Prostate gland (tissue), 2 donors: Measurements from ENCODE around the gene DCTD. TPM values are rescaled to one million over a fixed set of nuclear protein-coding genes. Genes with fewer than 3 reads are reported as not detected.
"Not testable (repeated sequence)": the region's sequence is repeated elsewhere in the genome, so short reads cannot be mapped to it uniquely, and the experiment has no call there.

ENCODE experiments used
- DNase-seq: peaks from one replicate; pipeline ENCODE4 v3.0.0-alpha.2; 2019; ENCODE audit warnings: low spot score
- H3K27ac ChIP-seq, 2 donors: fragments of 200-600 bp; sonication (generic); 2 replicates each; pipeline ENCODE4 v1.5.1; 2017 to 2019
- H3K27me3 ChIP-seq: fragments of 200-600 bp; sonication (generic); replicated peaks from 2 replicates; pipeline ENCODE4 v1.5.1; 2019; ENCODE audit not compliant: insufficient read depth
- H3K36me3 ChIP-seq, 2 donors: fragments of 200-600 bp; sonication (generic); 1 replicate in 1 of 2; 2 replicates in 1 of 2; pipeline versions ENCODE4 v1.5.1 to v1.8.1; 2017 to 2019
- H3K4me1 ChIP-seq: fragments of 200-600 bp; sonication (generic); replicated peaks from 2 replicates; pipeline ENCODE4 v1.5.1; 2019
- H3K4me3 ChIP-seq, 2 donors: fragments of 200-600 bp; sonication (generic); 2 replicates each; pipeline ENCODE4 v1.5.1; 2017 to 2019
- H3K9me3 ChIP-seq: fragments of 200-600 bp; sonication (generic); 2 replicates; pipeline ENCODE4 v1.5.1; 2017
- CTCF ChIP-seq, 4 experiments: fragments of 200-600 bp in 2 of 4; fragments of 450-650 bp in 2 of 4; sonication (generic) in 2 of 4; IDR thresholded peaks; 1 replicate in 3 of 4; 2 replicates in 1 of 4; pipeline ENCODE4 v1.5.1; 2016 to 2019; ENCODE audit warnings: antibody characterized with exemption in 4 of 4, mild to moderate bottlenecking in 2 of 4, moderate library complexity in 2 of 4
- POLR2A ChIP-seq: fragments of 450-650 bp; IDR thresholded peaks from one replicate; pipeline ENCODE4 v1.6.1; 2016; ENCODE audit warnings: antibody characterized with exemption, mild to moderate bottlenecking
- POLR2AphosphoS5 ChIP-seq: sonication (generic); formaldehyde crosslinking; IDR thresholded peaks from one replicate; pipeline ENCODE4 v1.6.1; 2017; ENCODE audit warnings: antibody characterized with exemption
- WGBS: methylation state at CpG from one replicate; pipeline ENCODE4 v1.1.5; 2018; 5-methylcytosine and 5-hydroxymethylcytosine counted together
- intact Hi-C: fragments of 100-400 bp; cut with DNase I; formaldehyde crosslinking; loops from one replicate; pipeline ENCODE4 v1.14.2; 2022
- total RNA-seq, 2 donors: library from RNA; depleted of rRNA; stranded (reverse); fragments of >200 nt; gene quantifications; one replicate each; pipeline ENCODE4 v1.1.0, GENCODE V29; 2016

DCTD gene
- total RNA-seq, 2 donors from 2014 or later, result 62.3 to 69.5 TPM

GRCh38 chr4:182904211-182904761, 12.9 kb downstream of the DCTD start:
- H3K36me3 ChIP-seq, result peaks cover 0 to 6% of the 10 kb centered on the region in 2 donors

DNA sequence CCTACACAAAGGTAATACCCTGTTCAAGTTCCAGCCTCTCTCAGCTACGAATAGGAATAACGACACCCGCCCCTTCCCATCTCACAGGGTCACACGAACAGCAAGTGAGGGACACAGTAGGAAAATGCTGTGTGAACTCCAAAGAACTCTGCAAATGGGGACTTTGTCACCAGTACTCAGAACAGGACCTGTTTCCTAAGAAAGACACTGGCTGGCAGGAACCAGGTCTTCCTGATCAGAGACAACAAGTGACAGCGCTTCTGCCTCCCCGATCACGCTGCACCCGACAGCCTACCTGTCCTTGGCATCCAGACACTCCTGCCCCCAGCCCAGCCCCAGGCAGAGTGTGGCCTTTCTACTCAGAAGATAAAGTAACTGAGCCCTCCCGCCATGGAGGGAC, 14.2 kb downstream of the DCTD start:
- H3K27ac ChIP-seq, result no peak overlapping the region
- intact Hi-C loops, result no loop called here
- H3K4me3 ChIP-seq, result no peak overlapping the region
- WGBS, result 86% methylated on average over 9 of the region's 9 CpGs
- no peaks in the 10 kb centered on the region for H3K27me3 ChIP-seq
- DNase-seq, result no peak
- no peak for TF ChIP-seq POLR2AphosphoS5
- TF ChIP-seq CTCF (IDR thresholded peaks at IDR 0.05), result no peak
- TF ChIP-seq POLR2A, result no peak
- H3K4me1 ChIP-seq, result no peaks in the 10 kb centered on the region
- no peaks in the 10 kb centered on the region for H3K9me3 ChIP-seq
- H3K36me3 ChIP-seq, result peaks cover 0 to 6% of the 10 kb centered on the region in 2 donors

More at GRCh38 chr4:182904211-182904761, 12.9 kb downstream of the DCTD start:
- 73% methylated on average over 12 of the region's 12 CpGs for WGBS
- DNase-seq, result no peak
- Histone ChIP-seq H3K4me1 (no peaks in the 10 kb centered on the region), H3K9me3 (no peaks in the 10 kb centered on the region), H3K27me3 (no peaks in the 10 kb centered on the region), H3K27ac (no peak overlapping the region), H3K4me3 (no peak overlapping the region)
- intact Hi-C loops, result no loop called here
- TF ChIP-seq POLR2A (no peak), CTCF (IDR thresholded peaks at IDR 0.05) (no peak), POLR2AphosphoS5 (no peak)

GRCh38 chr4:182901337-182901736, 15.8 kb downstream of the DCTD start:
- no peak overlapping the region for H3K27ac ChIP-seq
- DNase-seq, result no peak
- no peaks in the 10 kb centered on the region for H3K9me3 ChIP-seq
- peaks cover 0 to 6% of the 10 kb centered on the region in 2 donors for H3K36me3 ChIP-seq
- TF ChIP-seq CTCF (IDR thresholded peaks at IDR 0.05) (no peak), POLR2AphosphoS5 (no peak), POLR2A (no peak)
- WGBS, result 83% methylated on average over 9 of the region's 9 CpGs
- H3K27me3 ChIP-seq, result no peaks in the 10 kb centered on the region
- no peak overlapping the region for H3K4me3 ChIP-seq
- intact Hi-C loops, result no loop called here
- H3K4me1 ChIP-seq, result no peaks in the 10 kb centered on the region

- intact Hi-C loops, H3K9me3 ChIP-seq, H3K27ac ChIP-seq, H3K4me1 ChIP-seq, DNase-seq, H3K27me3 ChIP-seq, H3K4me3 ChIP-seq, H3K36me3 ChIP-seq: not testable (repeated sequence)
- 91% methylated on average over 2 of the region's 2 CpGs for WGBS
Observed at GRCh38 chr4:182900021-182900420, 17.2 kb downstream of the DCTD start.

DNA sequence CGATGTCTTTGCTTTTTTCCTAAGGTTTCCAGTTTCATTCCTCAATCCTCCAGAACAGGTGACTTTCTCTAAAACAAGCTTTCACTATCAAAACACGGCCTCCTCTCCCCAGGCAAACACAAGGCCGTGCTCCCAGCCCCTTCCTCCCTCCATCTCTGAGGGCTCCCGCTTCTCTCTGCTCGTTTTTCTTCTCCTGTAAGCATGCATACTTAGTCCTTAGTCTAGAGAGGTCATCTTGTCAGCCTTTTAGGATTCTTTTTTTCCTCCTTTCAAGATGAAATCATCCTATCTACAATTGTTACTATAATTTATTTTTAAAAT, 18.7 kb downstream of the DCTD start:
- Histone ChIP-seq H3K9me3 (no peaks in the 10 kb centered on the region), H3K4me3 (no peak overlapping the region), H3K36me3 (peaks cover 0 to 3% of the 10 kb centered on the region in 2 donors), H3K4me1 (no peaks in the 10 kb centered on the region), H3K27ac (no peak overlapping the region), H3K27me3 (no peaks in the 10 kb centered on the region)
- TF ChIP-seq POLR2AphosphoS5, result no peak
- no peak for TF ChIP-seq CTCF (IDR thresholded peaks at IDR 0.05)
- no peak for TF ChIP-seq POLR2A
- 68% methylated on average over 5 of the region's 5 CpGs for WGBS
- intact Hi-C loops, result no loop called here
- no peak for DNase-seq
